GM20000 (cell line): ENCODE measurements around the gene UBE2M.
"Not testable (repeated sequence)": the region's sequence is repeated elsewhere in the genome, so short reads cannot be mapped to it uniquely, and the experiment has no call there.

ENCODE experiments used
- DNase-seq: peaks from one replicate; pipeline ENCODE4 v3.0.0; 2012; ENCODE audit warnings: low spot score
- CTCF ChIP-seq: IDR thresholded peaks from 2 replicates; pipeline ENCODE4 v1.5.1; 2012; ENCODE audit warnings: mild to moderate bottlenecking, control low read depth; ENCODE audit errors: extremely low read depth, missing control alignments

Gene UBE2M

GRCh38 chr19:58558066-58558622 is at the start of gene UBE2M:
Gene UBE2M (minus strand): TSS chr19:58558611. CDS start chr19:58558381, 230 bp downstream.
- TF ChIP-seq CTCF = no peak

GRCh38 chr19:58607213-58607612 is 48.8 kb upstream of the UBE2M start:
- not testable (repeated sequence) for DNase-seq

More at GRCh38 chr19:58558066-58558622, at the start of gene UBE2M:
- DNase-seq = no peak

- DNase-seq = not testable (repeated sequence)
These were observed 48.0 kb upstream of the UBE2M start for GRCh38 chr19:58606251-58606896.

- no peak for DNase-seq
- no peak for TF ChIP-seq CTCF
These were observed 27.8 kb upstream of the UBE2M start for GRCh38 chr19:58586133-58586765.

GRCh38 chr19:58585442-58586132 is 27.2 kb upstream of the UBE2M start:
- DNase-seq = no peak
- TF ChIP-seq CTCF = no peak

GRCh38 chr19:58584498-58585441 is 26.4 kb upstream of the UBE2M start:
- DNase-seq = no peak
- TF ChIP-seq CTCF = no peak

- no peak for TF ChIP-seq CTCF
These were observed 24.6 kb upstream of the UBE2M start for GRCh38 chr19:58582985-58583384.

More at GRCh38 chr19:58582985-58583384, 24.6 kb upstream of the UBE2M start:
- no peak for DNase-seq
